A673 (cell line): ENCODE data around the gene C1orf159. TPM values are rescaled to one million over a fixed set of nuclear protein-coding genes. Genes with fewer than 3 reads are reported as not detected.
"Not testable (repeated sequence)": the region's sequence is repeated elsewhere in the genome, so short reads cannot be mapped to it uniquely, and the experiment has no call there.

ENCODE experiments used
- BruUV-seq: library from RNA; stranded (reverse); fragments of 400-500 nt; replicated peaks from 2 replicates; lab custom pipeline; 2021; lab: Mats Ljungman, UMichigan
- CTCF ChIA-PET: fragments of 300-600 bp; sonication (Branson Sonifier 250); formaldehyde crosslinking; loops from one replicate; lab custom pipeline; 2022; ENCODE audit warnings: antibody characterized with exemption; lab: Charles Lee
- POLR2A ChIA-PET: fragments of 300-600 bp; sonication (Branson Sonifier 250); formaldehyde crosslinking; loops from one replicate; lab custom pipeline; 2022; ENCODE audit warnings: antibody characterized with exemption; ENCODE audit not compliant: low non-redundant PET; lab: Charles Lee
- DNase-seq: peaks from one replicate; pipeline ENCODE4 v3.0.0-alpha.2; 2015; ENCODE audit warnings: low spot score
- H3K27ac ChIP-seq: fragments of 200-600 bp; sonication (generic); 2 replicates; pipeline ENCODE4 v1.5.1; 2016; ENCODE audit warnings: mixed run types, low read depth, mild to moderate bottlenecking, mixed read lengths, antibody characterized with exemption, low read length; ENCODE audit not compliant: poor library complexity, severe bottlenecking
- H3K27me3 ChIP-seq: fragments of 200-600 bp; sonication (generic); replicated peaks from 2 replicates; pipeline ENCODE4 v1.6.1; 2017; ENCODE audit warnings: mixed run types, low read depth, mild to moderate bottlenecking, mixed read lengths, antibody characterized with exemption, low read length; ENCODE audit not compliant: insufficient read depth, poor library complexity
- H3K36me3 ChIP-seq: fragments of 200-600 bp; sonication (generic); 2 replicates; pipeline ENCODE4 v1.6.1; 2016; ENCODE audit warnings: mixed run types, mild to moderate bottlenecking, mixed read lengths, antibody characterized with exemption, low read length; ENCODE audit not compliant: insufficient read depth, poor library complexity, severe bottlenecking
- H3K4me1 ChIP-seq: fragments of 200-600 bp; sonication (generic); 2 replicates; pipeline ENCODE4 v1.6.1; 2017; ENCODE audit warnings: mixed run types, mild to moderate bottlenecking, mixed read lengths, antibody characterized with exemption, low read length; ENCODE audit not compliant: insufficient read depth, poor library complexity, severe bottlenecking
- H3K4me3 ChIP-seq: fragments of 200-600 bp; sonication (generic); 2 replicates; pipeline ENCODE4 v1.5.1; 2016; ENCODE audit warnings: low read depth, mixed run types, mild to moderate bottlenecking, mixed read lengths, low read length; ENCODE audit not compliant: poor library complexity, severe bottlenecking
- H3K9me3 ChIP-seq: fragments of 200-600 bp; sonication (generic); 2 replicates; pipeline ENCODE4 v1.6.1; 2016; ENCODE audit warnings: mixed run types, low read depth, mild to moderate bottlenecking, mixed read lengths, antibody characterized with exemption, low read length; ENCODE audit not compliant: poor library complexity, severe bottlenecking
- CTCF ChIP-seq: fragments of 300-800, 200-600 bp; sonication (generic); conservative IDR thresholded peaks from 2 replicates; pipeline ENCODE4 v1.5.1; 2017; ENCODE audit warnings: low read depth, mild to moderate bottlenecking, antibody characterized with exemption, low read length, moderate library complexity, mixed read lengths
- EZH2 ChIP-seq: fragments of 200-600 bp; sonication (generic); IDR thresholded peaks from 2 replicates; pipeline ENCODE4 v1.6.1; 2017; ENCODE audit warnings: borderline replicate concordance, low read depth, mild to moderate bottlenecking, mixed read lengths, antibody characterized with exemption, low read length; ENCODE audit not compliant: poor library complexity, severe bottlenecking
- intact Hi-C: fragments of 100-400 bp; cut with micrococcal nuclease; formaldehyde crosslinking; loops from one replicate; pipeline ENCODE4 v1.10.0; 2022; ENCODE audit not compliant: unreplicated experiment
- total RNA-seq: library from RNA; stranded (reverse); gene quantifications from 2 replicates; pipeline ENCODE4 v1.2.3, GENCODE V29; 2021

The C1orf159 gene
- total RNA-seq, 1 experiment from 2014 or later, result 26.8 TPM

GRCh38 chr1:1058088-1058905 lies 57.6 kb downstream of the C1orf159 start:
- BruUV-seq, result no TSS peak
- H3K27ac ChIP-seq, result no peak overlapping the region
- no peak for DNase-seq
- ChIA-PET CTCF (interaction anchor here (0.9 kb wide), 1 partner anchor 39 kb away, joined by 10 read pairs; no protein-coding TSS in a partner anchor), POLR2A (no interaction called here)
- no peaks in the 10 kb centered on the region for H3K27me3 ChIP-seq
- H3K4me1 ChIP-seq, result peaks cover 21% of the 10 kb centered on the region
- intact Hi-C loops, result no loop called here
- peak overlapping the region; percentile 55 for H3K4me3 ChIP-seq
- no peaks in the 10 kb centered on the region for H3K9me3 ChIP-seq
- TF ChIP-seq CTCF (no peak), EZH2 (no peak)
- H3K36me3 ChIP-seq, result peaks cover 7% of the 10 kb centered on the region

GRCh38 chr1:1057769-1058087 lies 58.2 kb downstream of the C1orf159 start:
- H3K4me3 ChIP-seq, result not testable (repeated sequence)

GRCh38 chr1:1055841-1056736 lies 59.8 kb downstream of the C1orf159 start:
- no peaks in the 10 kb centered on the region for H3K9me3 ChIP-seq
- H3K27ac ChIP-seq, result no peak overlapping the region
- H3K36me3 ChIP-seq, result peaks cover 16% of the 10 kb centered on the region
- intact Hi-C loops, result no loop called here
- H3K4me1 ChIP-seq, result peaks cover 11% of the 10 kb centered on the region
- no peaks in the 10 kb centered on the region for H3K27me3 ChIP-seq
- DNase-seq, result no peak
- ChIA-PET CTCF (no interaction called here), POLR2A (no interaction called here)
- no peak overlapping the region for H3K4me3 ChIP-seq
- no peak for TF ChIP-seq EZH2
- BruUV-seq, result no TSS peak

More at GRCh38 chr1:1057769-1058087, 58.2 kb downstream of the C1orf159 start:
- H3K27me3 ChIP-seq, DNase-seq, intact Hi-C loops, POLR2A ChIA-PET, H3K27ac ChIP-seq, CTCF ChIA-PET, H3K36me3 ChIP-seq, H3K9me3 ChIP-seq, BruUV-seq: not testable (repeated sequence)
- peaks cover 15% of the 10 kb centered on the region for H3K4me1 ChIP-seq

- Histone ChIP-seq H3K4me3 (no peak overlapping the region), H3K27ac (no peak overlapping the region), H3K36me3 (peaks cover 16% of the 10 kb centered on the region), H3K4me1 (peaks cover 10% of the 10 kb centered on the region), H3K9me3 (no peaks in the 10 kb centered on the region), H3K27me3 (no peaks in the 10 kb centered on the region)
- no TSS peak for BruUV-seq
- CTCF ChIA-PET, result no interaction called here
- no peak for DNase-seq
- intact Hi-C loops, result no loop called here
- no peak for TF ChIP-seq CTCF
- TF ChIP-seq EZH2, result no peak
- POLR2A ChIA-PET, result no interaction called here
These were observed 60.9 kb downstream of the C1orf159 start for GRCh38 chr1:1054971-1055370.
